ENCODE results near the gene NFE2L2.
"Not testable (repeated sequence)": the region's sequence is repeated elsewhere in the genome, so short reads cannot be mapped to it uniquely, and the experiment has no call there.

Gene NFE2L2

GRCh38 chr2:177255227-177255601, 9.3 kb downstream of the NFE2L2 start:
- no peak for DNase-seq

DNA sequence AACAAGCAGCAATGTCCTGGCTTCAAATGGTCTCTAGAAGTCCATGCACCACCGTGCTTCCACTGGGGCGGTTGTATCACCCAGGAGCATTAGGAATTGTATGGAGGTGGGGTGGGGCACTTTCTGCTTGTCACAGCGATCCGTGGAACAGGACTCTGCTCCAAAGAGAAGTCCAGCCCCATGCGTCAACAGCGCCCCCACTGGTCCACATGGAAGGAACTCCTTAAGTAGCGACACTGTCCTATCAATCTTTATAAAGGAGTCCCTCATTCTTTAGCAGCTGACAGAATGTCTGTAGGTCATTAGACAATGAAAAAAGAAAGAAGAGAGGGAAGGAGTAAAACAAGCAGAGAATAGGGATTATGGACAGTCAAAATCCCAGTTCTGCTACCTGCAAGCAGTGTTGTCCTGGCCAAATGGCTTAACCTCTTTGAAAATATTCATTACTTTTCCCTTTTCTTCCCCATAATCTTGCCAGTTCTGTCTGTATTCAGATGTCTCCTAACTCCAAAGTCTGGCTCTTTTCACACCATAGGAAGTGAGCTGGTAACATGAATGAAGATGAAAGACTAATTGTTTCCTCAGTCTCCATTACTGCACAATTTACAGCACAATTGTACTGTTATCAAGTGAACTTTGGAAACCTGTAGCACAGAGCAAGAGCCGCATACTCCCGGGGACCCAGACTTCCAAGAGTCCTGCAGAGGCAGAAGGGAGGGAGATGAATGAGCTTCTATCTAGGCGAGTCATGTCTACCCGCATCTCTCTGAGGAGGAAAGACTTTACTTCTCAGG, 9.9 kb downstream of the NFE2L2 start:
- DNase-seq, result no peak

DNA sequence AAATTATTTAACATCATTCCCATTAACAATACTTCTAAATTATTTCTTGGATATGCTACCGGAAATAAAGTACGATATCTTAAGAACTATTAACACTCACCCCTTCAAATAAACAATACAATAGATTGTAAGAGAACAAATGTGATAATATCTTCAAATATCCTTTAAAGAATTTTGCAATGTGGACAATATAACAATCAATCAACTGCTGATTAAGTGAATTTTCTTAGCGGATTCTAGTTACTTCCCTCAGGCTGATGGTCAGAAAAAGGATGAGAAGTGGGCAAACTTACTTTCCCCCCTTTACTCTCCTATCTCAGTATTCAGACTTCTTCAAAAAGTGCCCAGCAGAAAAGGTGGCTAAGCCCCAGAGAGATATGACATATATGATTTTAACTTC, 10.8 kb downstream of the NFE2L2 start:
- no peak for DNase-seq

DNA sequence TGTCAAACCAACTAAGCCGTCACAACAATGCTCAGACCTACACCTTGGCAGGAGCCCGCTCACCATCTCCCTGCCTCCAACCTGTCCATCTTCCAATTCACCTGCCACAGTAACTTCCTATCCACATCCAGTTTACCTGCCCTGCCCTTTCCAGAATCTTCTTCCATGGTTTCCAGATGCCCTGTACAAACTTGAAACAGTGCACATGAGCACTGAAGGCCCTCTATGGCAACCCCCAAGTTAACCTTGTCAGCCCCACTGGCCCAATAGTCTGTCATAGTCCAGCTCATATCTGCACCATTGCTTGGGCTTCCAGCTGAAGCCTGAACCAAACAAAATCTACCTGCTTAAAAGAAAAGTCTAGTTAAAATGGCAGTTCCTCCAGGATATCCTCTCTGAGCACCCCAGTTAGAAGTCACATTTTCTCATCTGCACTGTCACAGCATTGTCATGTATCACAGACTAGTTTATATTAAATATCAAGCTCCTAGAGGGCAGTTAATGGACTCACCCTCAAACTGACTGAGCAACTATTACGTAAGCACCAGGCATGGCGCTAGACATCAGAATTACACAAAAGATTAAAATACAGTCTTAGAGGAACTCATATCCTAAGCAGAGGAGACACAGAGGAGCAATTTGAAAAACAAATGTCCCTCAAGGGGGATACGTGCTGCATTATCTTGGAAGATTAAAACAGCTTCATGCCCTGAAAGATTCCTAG, 11.6 kb downstream of the NFE2L2 start:
- no peak for DNase-seq

GRCh38 chr2:177251165-177251542, 13.4 kb downstream of the NFE2L2 start:
- DNase-seq, result no peak

DNA sequence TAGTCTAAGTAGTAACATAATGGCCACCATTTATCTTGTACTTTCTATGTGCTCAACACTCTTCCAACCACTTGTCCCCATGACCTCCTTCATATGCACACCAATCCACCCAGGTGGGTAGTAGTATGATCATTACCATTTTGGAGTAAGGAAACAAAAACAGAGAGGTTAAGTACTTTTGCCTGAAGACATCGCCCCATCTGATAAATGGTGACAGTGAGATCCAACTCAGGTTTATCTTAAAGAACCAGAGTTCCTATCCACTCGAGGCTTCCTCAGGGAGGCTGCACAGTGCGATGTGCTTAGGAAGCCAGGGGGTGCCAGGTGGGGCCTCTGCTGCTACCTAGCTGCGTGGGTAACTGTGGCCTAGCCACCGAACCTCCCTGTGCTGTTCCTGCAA, 14.1 kb downstream of the NFE2L2 start:
- DNase-seq, result no peak

GRCh38 chr2:177249038-177249437, 15.5 kb downstream of the NFE2L2 start:
- no peak for DNase-seq

DNA sequence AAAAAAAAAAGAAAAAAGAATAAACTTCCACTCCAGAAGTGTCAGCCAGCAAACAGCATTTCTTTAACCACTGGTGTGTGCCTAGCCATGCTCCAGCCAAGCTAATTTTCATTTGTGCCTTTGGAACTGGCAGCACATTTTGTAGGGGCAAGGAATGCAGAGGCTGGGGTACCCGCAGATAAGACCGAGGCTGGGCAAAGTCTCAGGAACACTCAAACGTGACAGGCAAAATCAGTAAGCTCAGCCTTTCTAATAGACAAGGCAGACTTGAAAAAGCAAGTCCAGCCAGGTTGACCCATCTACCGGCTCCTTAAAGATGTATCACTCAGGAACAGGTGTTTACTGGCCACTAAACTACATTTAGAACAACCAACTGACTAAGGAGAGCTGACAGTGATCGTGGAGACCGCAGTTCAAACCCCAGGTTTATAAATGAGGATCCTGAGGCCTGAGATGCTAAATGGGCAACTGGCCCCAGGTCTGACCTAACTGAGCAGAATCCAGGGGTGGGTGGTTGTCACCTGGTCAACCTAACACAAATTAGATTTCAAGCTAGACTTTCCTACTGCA, 16.7 kb downstream of the NFE2L2 start:
- DNase-seq, result no peak

DNA sequence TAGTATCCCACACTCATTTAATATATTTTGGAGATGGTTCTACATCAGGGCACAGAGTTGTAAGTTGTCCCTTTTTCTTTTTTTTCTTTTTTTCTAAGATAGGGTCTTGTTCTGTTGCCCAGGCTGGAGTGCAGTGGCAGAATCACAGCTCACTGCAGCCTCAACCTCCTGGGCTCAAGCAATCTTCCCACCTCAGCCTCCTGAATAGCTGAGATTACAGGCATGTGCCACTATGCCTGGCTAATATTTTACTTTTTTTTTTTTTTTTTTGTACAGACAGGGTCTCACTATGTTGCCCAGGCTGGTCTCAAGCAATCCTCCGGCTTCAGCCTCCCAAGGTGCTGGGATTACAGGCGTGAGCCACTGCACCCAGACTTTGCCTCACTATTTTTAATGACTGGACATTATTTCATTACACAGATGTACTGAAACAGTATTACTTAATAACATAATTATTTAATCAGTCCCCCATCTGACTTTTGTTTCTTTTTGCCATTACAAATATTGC, 17.9 kb downstream of the NFE2L2 start:
- DNase-seq, result not testable (repeated sequence)

DNA sequence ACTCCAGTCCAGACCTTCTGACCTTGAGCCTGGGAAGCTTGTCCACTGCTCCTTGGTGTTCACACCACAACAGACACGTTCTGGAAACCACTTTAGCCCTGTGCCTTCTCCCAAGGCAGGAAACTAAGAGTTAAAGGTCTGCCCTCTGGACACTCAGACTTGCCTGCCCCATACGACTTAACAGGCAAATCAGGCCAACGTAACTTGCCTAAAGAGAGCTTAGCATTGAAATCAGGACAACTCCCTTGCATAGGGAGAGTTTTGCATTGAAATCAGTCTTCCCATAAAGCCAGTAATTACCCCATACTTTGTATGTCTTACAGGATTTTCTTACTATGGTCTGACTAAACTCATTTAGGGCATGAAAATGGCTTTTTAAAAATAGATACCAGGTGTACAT, 18.5 kb downstream of the NFE2L2 start:
- no peak for DNase-seq

DNA sequence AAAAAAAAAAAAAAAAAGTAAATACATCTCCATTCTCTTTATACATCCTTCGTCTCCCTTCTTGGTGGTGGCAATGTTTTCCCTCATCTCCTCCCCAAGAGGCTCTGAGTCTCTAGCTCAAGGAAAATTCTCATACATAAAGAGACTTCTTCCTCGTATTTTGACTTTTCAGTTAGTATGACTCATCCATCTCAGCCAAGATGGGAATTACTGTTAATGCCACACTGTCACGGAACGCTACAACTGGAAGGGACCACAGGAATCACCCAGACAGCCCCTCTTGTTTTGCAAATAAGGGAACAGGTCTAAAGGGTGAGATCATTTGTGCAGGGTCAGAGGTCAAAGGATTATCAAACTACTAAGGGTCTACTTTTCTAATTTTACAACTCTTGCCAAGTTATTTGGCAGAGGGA, 19.5 kb downstream of the NFE2L2 start:
- no peak for DNase-seq

DNA sequence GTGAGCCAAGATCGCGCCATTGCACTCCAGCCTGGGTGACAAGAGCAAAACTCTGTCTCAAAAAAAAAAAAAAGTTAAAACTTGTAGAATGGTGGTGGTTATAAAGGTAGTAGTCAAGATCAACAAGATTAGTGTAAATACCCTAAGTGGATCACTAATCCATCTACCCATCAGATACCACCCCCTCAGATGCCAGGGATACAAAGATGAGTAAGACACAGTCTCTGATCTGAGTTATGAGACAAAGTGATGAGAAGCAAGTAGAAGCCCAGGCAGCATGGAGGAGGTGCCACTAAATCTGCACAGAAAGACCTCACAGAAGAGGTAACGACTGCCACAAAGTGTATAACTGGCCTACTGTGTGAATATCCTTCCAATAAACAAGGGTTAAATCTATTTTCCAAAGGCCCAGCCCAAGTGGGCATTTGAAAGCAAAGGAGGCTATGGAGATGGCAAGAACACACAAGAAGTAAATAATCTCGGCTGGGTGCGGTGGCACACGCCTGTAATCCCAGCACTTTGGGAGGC, 20.2 kb downstream of the NFE2L2 start:
- DNase-seq, result no peak

- no peak for DNase-seq
Observed at GRCh38 chr2:177243476-177243875, 21.1 kb downstream of the NFE2L2 start.

- DNase-seq, result no peak
Observed at GRCh38 chr2:177243073-177243472, 21.5 kb downstream of the NFE2L2 start.

DNA sequence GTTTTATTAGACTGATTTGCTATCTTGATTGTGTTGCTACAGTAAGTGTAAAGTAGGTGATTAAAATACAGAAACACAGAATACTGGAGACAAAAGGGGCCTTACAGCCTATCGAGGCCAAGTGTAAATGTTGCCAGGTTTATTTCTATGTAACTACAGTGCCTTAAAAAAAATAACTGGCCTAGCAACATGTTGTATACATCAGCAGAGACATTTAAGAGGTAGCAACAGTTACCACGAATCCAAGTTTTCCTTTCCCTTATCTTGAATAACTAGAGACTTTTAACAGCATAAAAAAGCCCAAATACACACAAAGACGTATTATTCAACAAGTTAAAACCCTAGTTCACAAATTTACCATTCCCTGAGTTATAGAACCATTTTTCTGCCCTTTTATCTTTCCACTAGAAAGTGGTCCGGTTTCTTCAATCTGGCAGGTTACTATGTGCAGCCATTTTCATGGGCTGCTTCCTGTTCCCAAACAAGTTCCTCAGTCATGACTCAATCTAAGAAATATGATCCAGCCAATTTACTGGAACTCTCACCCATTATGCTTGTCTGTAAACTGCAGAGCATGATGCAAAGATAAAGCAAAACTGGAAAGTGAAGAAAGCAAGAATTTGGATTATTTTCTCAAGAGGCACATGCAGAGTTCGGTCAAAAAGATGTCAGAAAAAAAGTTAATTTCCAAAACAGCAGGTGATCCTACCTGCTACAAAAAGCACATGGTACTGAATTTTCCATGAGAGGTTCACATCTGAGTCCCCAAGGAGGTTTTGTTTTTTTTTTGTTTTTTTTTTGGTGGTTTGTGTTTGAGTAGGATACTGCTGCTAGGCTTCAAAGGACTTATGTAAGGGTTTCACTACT, 22.2 kb downstream of the NFE2L2 start:
- DNase-seq, result peak; percentile 73

DNA sequence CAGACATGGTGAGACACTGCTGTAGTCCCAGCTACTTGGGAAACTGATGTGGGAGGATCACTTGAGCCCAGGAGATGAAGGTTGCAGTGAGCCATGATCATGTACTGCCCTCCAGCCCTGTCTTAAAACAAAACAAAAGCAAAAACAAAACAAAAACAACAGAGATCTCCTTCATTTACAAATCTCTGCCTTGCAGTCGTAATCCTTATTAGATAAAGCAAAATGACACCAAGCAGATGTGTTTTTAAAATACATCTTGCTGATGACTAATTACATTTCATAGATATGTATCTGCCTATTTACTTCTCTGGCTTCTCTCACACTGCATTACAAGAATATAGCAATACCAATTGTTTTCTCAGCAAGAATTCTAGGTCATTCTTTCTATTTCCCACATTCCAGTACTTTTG, 22.8 kb downstream of the NFE2L2 start:
- DNase-seq, result no peak

GRCh38 chr2:177239932-177240630, 24.4 kb downstream of the NFE2L2 start:
- DNase-seq, result no peak

DNA sequence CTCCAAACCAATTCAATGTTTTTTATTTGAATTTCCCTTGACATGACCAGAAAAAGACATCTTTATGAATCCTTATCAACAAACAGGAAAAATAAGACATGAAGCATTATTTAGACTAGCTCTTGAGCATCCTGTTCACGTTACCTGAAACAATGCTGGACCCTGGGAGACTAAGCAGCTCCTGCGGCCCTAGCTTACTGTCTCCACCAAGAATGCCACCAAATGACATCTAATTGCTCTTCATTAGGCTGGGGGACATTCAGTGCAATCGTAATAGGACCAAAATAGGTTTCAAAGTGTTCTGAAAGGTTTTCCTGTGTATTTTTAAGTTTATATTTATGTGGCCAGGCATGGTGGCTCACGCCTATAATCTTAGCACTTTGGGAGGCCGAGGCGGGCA, 25.5 kb downstream of the NFE2L2 start:
- no peak for DNase-seq

DNA sequence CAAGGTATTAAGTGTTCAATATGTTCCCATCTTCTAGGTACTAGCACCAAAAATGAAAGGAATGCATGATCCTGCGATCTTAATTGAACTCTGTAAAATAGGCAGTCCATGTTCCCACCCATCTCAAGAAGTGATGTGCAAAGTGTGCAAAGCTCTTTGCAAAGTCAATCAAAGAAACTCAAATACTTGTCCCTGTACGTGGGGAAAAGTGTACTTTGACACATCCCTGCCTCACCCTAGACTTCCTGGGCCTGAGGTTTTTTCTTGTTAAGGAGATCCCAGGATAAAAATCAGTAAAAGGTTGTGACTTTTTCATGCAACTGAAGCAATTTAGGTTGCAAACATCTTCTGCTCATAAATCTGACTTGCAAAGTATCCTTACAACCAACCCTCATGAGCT, 26.6 kb downstream of the NFE2L2 start:
- no peak for DNase-seq

GRCh38 chr2:177235855-177236437, 28.6 kb downstream of the NFE2L2 start:
- DNase-seq, result no peak

- no peak for DNase-seq
Observed at GRCh38 chr2:177234267-177234666, 30.3 kb downstream of the NFE2L2 start.
